HepG2 (cell line): ENCODE data around the gene KLHL11. TPM values are rescaled to one million over a fixed set of nuclear protein-coding genes. Genes with fewer than 3 reads are reported as not detected.

Experiments used
- ARID4A ChIP-seq: sonication (generic); formaldehyde crosslinking; IDR thresholded peaks from 2 replicates; pipeline ENCODE4 v1.5.0; 2020; ENCODE audit warnings: mild to moderate bottlenecking, missing genetic modification reagents, borderline replicate concordance
- ELF1 ChIP-seq: sonication (generic); formaldehyde crosslinking; IDR thresholded peaks from 2 replicates; pipeline ENCODE4 v1.4.0; 2020; ENCODE audit warnings: missing genetic modification reagents
- ESRRA ChIP-seq: sonication (generic); formaldehyde crosslinking; IDR thresholded peaks from 2 replicates; pipeline ENCODE4 v1.5.1; 2020; ENCODE audit warnings: mild to moderate bottlenecking, low read depth, missing genetic modification reagents
- FOXK1 ChIP-seq: sonication (generic); formaldehyde crosslinking; IDR thresholded peaks from 2 replicates; pipeline ENCODE4 v1.4.0; 2020; ENCODE audit warnings: low read depth, missing genetic modification reagents, borderline replicate concordance
- HIVEP1 ChIP-seq: sonication (generic); formaldehyde crosslinking; IDR thresholded peaks from 2 replicates; pipeline ENCODE4 v1.4.0; 2020; ENCODE audit warnings: mild to moderate bottlenecking, missing genetic modification reagents
- KMT2A ChIP-seq: sonication (generic); formaldehyde crosslinking; IDR thresholded peaks from 2 replicates; pipeline ENCODE4 v1.4.0; 2020; ENCODE audit warnings: missing genetic modification reagents
- TAF1 ChIP-seq: sonication (generic); formaldehyde crosslinking; IDR thresholded peaks from 2 replicates; pipeline ENCODE4 v1.4.0; 2020; ENCODE audit warnings: missing genetic modification reagents
- ZBTB44 ChIP-seq: sonication (generic); formaldehyde crosslinking; IDR thresholded peaks from 2 replicates; pipeline ENCODE4 v1.4.0; 2020; ENCODE audit warnings: missing genetic modification reagents
- ZNF160 ChIP-seq: sonication (generic); formaldehyde crosslinking; IDR thresholded peaks from 2 replicates; pipeline ENCODE4 v1.8.0; 2022; ENCODE audit warnings: mild to moderate bottlenecking, inconsistent platforms, missing genetic modification reagents
- ZNF225 ChIP-seq: sonication (generic); formaldehyde crosslinking; IDR thresholded peaks from 2 replicates; pipeline ENCODE4 v1.4.0; 2020; ENCODE audit warnings: mild to moderate bottlenecking, missing genetic modification reagents
- ZNF264 ChIP-seq: sonication (generic); formaldehyde crosslinking; IDR thresholded peaks from 2 replicates; pipeline ENCODE4 v1.4.0; 2020; ENCODE audit warnings: missing genetic modification reagents
- ZNF33B ChIP-seq: sonication (generic); formaldehyde crosslinking; IDR thresholded peaks from 2 replicates; pipeline ENCODE4 v1.5.1; 2020; ENCODE audit warnings: mild to moderate bottlenecking, missing genetic modification reagents
- polyA plus RNA-seq, 8 experiments: library from polyadenylated mRNA; depleted of rRNA in 3 of 8; stranded (reverse) in 7 of 8; unstranded in 1 of 8; fragments of >200 nt; fragmentation: Illumina TruSeq in 4 of 8; extraction: Trizol in 4 of 8; gene quantifications; 2 replicates each; pipeline versions ENCODE4 v1.2.1 to v1.2.3, GENCODE V29; 2011 to 2016; ENCODE audit warnings: low read depth in 4 of 8, missing spikeins in 1 of 8, mixed read lengths in 1 of 8; ENCODE audit not compliant: insufficient read depth in 1 of 8
- total RNA-seq, 5 experiments: library from RNA; depleted of rRNA; stranded (reverse); fragments of >200 nt; fragmentation: Illumina TruSeq; extraction: Trizol; gene quantifications; 2 replicates each; pipeline ENCODE4 v1.2.3, GENCODE V29; 2016; ENCODE audit warnings: low read depth in 1 of 5
- TF ChIP-seq, protein P1 (sequence below), 2 experiments: fragments of 450-650 bp in 1 of 2; sonication (generic) in 1 of 2; formaldehyde crosslinking in 1 of 2; IDR thresholded peaks; 2 replicates each; pipeline versions ENCODE4 v1.6.1 to v1.8.0; 2016 to 2022; ENCODE audit warnings: antibody characterized with exemption in 1 of 2, mild to moderate bottlenecking in 1 of 2, missing genetic modification reagents in 1 of 2

The KLHL11 gene
- total and polyA plus RNA-seq, 2 of the 13 experiments (the other 11 are each of a cell fraction or from before 2014, with no cell fraction given), result 7.7 to 27.5 TPM

DNA sequence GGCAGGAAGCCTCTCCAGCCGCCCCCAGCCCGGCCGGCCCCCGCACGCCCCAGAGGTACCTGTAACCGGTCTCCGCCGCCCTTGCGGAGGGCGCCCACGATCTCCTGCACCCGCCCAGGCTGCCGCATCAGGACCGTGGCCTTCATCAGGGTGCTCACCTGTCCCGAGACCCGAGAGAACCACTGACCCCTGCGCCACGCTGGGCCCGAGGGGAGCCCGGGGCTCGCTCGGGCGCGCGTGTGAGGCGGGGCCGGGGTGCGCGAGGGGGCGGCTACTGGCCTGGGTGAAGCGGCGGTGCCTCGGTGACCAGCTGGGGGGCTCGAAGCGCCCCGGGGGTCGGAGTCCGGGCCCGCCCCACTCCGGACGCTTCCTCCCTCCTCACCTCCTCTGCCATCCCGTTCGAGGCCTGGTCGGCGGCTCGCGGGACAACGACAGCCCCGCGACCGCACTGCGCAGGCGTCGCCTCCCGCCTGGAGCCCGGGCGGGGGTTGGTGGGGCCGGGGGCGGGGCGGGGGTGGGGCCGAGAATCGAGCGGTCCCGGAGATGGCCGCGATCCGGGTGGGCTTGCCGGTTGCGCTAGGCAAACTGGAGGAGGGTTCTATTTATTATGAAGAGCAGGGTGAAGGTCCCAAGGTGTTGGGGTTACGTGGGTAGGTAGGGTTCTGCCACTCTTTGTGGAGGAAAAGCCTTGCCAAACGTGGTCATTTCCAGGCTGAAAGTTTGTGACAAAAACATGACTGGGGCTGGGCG lies 29.2 kb downstream of the KLHL11 start, which contains the start of gene NT5C3B (continued):
- TF ChIP-seq ZBTB44 (CRISPR knock-in tag), result 0 out of 2 replicates have a peak, but pooled peaks have one; percentile 44
- TF ChIP-seq TAF1 (CRISPR knock-in tag), result peak; percentile 77; the same call in 1 of the 2 replicates
- no peak for TF ChIP-seq FOXK1 (CRISPR knock-in tag)
- TF ChIP-seq ARID4A (CRISPR knock-in tag), result peak; percentile 78; the same call in 1 of the 2 replicates
- TF ChIP-seq ESRRA (CRISPR knock-in tag), result peak; percentile 46; the same call in 1 of the 2 replicates
- no peak for TF ChIP-seq HIVEP1
- TF ChIP-seq KMT2A, result peak; percentile 37; the same call in 1 of the 2 replicates
- TF ChIP-seq ELF1 (CRISPR knock-in tag), result 0 out of 2 replicates have a peak, but pooled peaks have one; percentile 4
- TF ChIP-seq ZNF160 (CRISPR knock-in tag), result peak; percentile 55; the same call in 1 of the 2 replicates
- TF ChIP-seq ZNF33B (CRISPR knock-in tag), result peak; percentile 74
- TF ChIP-seq ZNF264 (CRISPR knock-in tag), result no peak
- TF ChIP-seq ZNF225 (CRISPR knock-in tag), result peak; percentile 42; the same call in 1 of the 2 replicates
- TF ChIP-seq, protein P1, sequence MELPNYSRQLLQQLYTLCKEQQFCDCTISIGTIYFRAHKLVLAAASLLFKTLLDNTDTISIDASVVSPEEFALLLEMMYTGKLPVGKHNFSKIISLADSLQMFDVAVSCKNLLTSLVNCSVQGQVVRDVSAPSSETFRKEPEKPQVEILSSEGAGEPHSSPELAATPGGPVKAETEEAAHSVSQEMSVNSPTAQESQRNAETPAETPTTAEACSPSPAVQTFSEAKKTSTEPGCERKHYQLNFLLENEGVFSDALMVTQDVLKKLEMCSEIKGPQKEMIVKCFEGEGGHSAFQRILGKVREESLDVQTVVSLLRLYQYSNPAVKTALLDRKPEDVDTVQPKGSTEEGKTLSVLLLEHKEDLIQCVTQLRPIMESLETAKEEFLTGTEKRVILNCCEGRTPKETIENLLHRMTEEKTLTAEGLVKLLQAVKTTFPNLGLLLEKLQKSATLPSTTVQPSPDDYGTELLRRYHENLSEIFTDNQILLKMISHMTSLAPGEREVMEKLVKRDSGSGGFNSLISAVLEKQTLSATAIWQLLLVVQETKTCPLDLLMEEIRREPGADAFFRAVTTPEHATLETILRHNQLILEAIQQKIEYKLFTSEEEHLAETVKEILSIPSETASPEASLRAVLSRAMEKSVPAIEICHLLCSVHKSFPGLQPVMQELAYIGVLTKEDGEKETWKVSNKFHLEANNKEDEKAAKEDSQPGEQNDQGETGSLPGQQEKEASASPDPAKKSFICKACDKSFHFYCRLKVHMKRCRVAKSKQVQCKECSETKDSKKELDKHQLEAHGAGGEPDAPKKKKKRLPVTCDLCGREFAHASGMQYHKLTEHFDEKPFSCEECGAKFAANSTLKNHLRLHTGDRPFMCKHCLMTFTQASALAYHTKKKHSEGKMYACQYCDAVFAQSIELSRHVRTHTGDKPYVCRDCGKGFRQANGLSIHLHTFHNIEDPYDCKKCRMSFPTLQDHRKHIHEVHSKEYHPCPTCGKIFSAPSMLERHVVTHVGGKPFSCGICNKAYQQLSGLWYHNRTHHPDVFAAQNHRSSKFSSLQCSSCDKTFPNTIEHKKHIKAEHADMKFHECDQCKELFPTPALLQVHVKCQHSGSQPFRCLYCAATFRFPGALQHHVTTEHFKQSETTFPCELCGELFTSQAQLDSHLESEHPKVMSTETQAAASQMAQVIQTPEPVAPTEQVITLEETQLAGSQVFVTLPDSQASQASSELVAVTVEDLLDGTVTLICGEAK (IDR thresholded peaks at IDR 0.05), result no peak
- TF ChIP-seq, protein P1 (CRISPR knock-in tag; IDR thresholded peaks at IDR 0.05), result peak; percentile 42; the same call in 1 of the 2 replicates
